Measurements from ENCODE around the gene CORO6. TPM values are rescaled to one million over a fixed set of nuclear protein-coding genes. Genes with fewer than 3 reads are reported as not detected.

The CORO6 gene
- total RNA-seq, 4 donors from 2014 or later: 2.0 to 39.9 (median 6.5) TPM

DNA sequence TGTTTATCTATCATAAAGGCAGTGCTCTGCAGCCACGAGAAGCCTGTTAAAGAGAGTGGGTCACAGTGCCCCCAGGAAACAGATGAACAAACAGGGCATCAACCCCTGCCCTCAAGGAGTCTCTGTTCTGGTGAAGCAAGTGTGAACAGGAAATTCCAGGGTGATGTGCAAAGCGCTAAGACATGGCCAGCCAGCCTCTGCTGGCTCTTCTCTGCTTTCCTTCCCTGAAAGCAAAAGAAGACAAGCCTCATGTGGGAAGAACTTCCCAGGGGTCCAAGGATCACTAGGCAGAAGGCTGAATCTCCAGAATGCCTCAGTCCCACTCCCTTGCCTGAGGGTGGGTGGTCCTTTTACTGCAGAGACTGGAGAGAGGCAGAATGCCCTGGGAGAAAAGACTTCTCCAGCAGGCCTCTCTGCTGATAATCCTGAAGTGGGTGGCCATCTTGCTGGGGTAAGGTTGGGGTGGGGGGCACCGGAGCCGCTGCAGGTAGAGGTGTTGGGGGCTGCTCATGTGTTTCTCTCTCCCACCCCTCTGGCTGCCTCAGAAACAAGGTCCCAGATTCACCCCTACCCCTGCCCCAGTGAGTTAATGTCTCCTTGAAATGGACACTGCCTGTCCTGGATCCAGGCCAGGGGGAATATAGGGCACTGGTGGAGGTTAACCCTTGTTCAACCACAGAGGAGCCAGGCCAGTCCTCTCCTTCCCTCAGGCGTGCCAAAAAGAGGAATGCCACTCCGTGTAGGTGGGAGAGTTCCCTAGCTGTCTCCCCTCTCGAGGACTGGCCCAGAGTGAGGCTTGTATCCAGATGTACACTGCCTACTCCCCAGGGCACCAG lies 27.4 kb downstream of the CORO6 start:
- Histone ChIP-seq H3K36me3 (no peaks in the 10 kb centered on the region), H3K4me3 (no peak overlapping the region), H3K9me3 (no peaks in the 10 kb centered on the region), H3K27me3 (no peaks in the 10 kb centered on the region), H3K4me1 (peaks cover 32 to 70% (median 39%) of the 10 kb centered on the region in 3 donors), H3K27ac (no peak overlapping the region)
- WGBS, 2 donors: 72 to 91% methylated on average over 3 to 6 of the region's 7 CpGs
- TF ChIP-seq POLR2A (IDR thresholded peaks at IDR 0.05): no peak
- TF ChIP-seq, protein P1, sequence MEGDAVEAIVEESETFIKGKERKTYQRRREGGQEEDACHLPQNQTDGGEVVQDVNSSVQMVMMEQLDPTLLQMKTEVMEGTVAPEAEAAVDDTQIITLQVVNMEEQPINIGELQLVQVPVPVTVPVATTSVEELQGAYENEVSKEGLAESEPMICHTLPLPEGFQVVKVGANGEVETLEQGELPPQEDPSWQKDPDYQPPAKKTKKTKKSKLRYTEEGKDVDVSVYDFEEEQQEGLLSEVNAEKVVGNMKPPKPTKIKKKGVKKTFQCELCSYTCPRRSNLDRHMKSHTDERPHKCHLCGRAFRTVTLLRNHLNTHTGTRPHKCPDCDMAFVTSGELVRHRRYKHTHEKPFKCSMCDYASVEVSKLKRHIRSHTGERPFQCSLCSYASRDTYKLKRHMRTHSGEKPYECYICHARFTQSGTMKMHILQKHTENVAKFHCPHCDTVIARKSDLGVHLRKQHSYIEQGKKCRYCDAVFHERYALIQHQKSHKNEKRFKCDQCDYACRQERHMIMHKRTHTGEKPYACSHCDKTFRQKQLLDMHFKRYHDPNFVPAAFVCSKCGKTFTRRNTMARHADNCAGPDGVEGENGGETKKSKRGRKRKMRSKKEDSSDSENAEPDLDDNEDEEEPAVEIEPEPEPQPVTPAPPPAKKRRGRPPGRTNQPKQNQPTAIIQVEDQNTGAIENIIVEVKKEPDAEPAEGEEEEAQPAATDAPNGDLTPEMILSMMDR (IDR thresholded peaks at IDR 0.05): no peak
- DNase-seq: no peak
- intact Hi-C loops (cut with DNase I): no loop called here

DNA sequence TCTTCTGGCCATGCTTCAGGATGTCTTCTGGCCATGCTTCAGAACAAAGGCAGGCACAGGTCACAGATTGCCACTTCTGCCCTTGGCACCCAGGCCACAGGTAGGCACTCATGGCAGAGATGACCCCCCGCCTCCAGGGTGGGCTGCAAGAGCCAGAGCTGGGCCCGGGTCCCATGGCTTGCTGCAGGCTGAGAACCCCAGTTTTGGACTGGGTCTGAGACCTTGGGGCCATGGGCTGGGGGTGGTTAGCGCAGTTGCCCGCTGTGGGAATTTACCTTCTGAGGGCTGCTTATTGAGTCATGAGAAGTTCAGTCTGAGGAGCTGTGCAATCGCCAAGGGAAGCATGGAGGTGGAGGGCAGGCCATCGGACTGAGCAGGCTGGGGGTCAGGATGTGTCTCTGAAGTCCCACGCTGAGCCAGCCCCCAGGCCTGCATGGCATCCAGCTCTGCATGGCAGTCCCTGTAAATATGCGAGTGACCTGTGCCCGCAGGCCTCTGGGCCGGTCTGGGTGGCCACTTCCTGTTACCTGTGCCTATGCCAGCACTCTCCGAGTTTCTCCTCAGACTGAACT lies 28.1 kb downstream of the CORO6 start:
- H3K36me3 ChIP-seq: no peaks in the 10 kb centered on the region
- H3K27ac ChIP-seq: no peak overlapping the region
- peak overlapping the region in 1 of 4 donors; percentile 74 for H3K4me3 ChIP-seq
- 82 to 83% methylated on average over 4 to 10 of the region's 11 CpGs for WGBS, 2 donors
- no peak for TF ChIP-seq POLR2A (IDR thresholded peaks at IDR 0.05)
- TF ChIP-seq, protein P1 (IDR thresholded peaks at IDR 0.05): no peak
- DNase-seq: no peak
- intact Hi-C loops (cut with DNase I): no loop called here
- no peaks in the 10 kb centered on the region for H3K27me3 ChIP-seq
- H3K4me1 ChIP-seq: peaks cover 37 to 77% (median 46%) of the 10 kb centered on the region in 3 donors
- no peaks in the 10 kb centered on the region for H3K9me3 ChIP-seq

DNA sequence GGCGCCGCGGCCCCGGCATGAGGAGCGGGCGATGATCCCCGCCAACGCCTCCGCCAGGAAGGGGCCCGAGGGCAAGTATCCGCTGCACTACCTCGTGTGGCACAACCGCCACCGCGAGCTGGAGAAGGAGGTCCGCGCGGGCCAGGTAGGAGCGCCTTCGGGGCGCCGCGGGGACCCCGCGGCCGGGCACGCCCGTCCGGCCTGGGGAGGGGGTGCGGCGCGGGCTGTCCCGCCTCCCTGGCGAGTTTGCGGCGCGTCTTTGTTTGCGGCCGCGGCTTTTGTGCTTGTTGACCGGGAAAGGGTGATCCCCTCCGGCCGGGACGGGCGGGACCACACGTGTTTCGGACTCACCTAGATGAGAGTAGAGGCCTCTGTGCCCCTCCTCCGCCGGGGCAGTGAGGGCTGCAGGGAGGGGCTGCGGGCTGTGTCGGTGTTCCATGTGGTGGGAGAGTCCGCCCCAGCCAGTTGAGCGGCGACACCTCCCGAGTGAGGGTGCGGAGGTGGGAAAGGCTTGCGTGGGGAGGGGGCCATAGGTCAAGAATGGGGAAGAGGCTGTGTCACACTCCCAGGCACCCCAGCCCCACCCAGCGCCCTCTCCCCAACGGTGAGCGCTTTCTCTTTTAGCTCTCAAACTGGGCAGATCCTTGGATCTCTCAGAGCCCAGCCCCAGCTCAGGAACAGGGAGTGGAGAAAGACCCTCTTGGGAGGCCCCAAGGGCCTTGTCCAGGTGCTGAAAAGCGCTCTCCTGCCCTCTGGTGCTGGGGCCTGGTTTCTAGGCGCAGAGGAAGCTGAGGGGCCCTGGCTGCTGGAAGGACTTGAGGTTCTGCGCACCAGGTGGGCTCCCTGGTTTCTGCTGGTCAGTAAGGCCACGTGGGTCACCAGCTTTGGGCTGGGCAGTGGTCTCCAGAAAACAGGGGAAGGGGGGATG lies 28.9 kb downstream of the CORO6 start:
- 10 to 26% methylated on average over 8 to 11 of the region's 64 CpGs for WGBS, 2 donors
- TF ChIP-seq POLR2A (IDR thresholded peaks at IDR 0.05): no peak
- TF ChIP-seq, protein P1 (IDR thresholded peaks at IDR 0.05): peak in 2 of 6 experiments; percentile 17 to 27
- peaks cover 37 to 78% (median 46%) of the 10 kb centered on the region in 3 donors for H3K4me1 ChIP-seq
- H3K27me3 ChIP-seq: no peaks in the 10 kb centered on the region
- H3K9me3 ChIP-seq: no peaks in the 10 kb centered on the region
- DNase-seq: no peak
- peak overlapping the region; percentile 51 to 85 (median 66) for H3K4me3 ChIP-seq
- peak overlapping the region in 3 of 4 donors; percentile 32 to 59 (median 55) for H3K27ac ChIP-seq
- H3K36me3 ChIP-seq: no peaks in the 10 kb centered on the region
- intact Hi-C loops (cut with DNase I): no loop called here

DNA sequence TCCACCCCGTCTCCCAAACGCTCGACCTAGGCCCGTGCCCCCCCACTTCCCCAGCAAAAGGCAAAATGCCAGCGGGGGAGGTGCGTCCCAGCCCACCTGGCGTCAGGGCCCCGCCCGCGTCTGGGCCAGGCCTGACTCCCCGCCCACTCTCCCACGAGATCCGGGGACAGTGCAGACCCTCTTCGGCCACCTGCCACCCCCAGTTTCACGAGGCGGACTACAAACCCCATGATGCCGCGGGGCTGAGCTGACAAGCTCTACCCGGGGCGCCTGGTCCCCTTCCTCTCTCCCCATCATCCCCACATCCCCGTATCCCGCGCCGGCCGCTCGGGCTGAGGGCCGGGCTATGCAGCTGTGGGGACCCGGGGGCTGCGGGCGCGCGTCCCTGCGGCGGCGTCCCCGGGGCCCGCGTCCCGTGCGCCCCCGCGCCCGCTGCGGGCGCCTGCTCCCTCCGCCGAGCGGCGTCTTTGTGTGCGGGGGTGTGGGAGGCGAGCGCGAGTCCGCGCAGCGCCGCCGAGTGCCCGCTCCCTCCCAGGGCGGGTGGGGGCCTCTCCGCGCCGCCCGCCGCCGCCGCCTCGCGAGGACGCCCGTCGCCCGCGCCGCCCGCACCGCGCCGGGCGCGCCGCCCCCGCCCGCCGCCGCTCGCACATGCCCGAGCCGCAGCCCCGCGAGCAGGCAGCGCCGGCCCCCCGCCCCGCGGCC lies 29.7 kb downstream of the CORO6 start, which contains the start of gene ANKRD13B:
Gene ANKRD13B (plus strand): TSS at position 283 of the 702 bp plus-strand sequence. CDS start 490 bp downstream, outside the sequence.
- Histone ChIP-seq H3K27me3 (no peaks in the 10 kb centered on the region), H3K27ac (peak within 1 kb of the TSS; percentile 91 to 95 (median 92)), H3K4me3 (peak within 1 kb of the TSS; percentile 51 to 91 (median 66)), H3K9me3 (no peaks in the 10 kb centered on the region), H3K4me1 (peaks cover 41 to 87% (median 53%) of the 10 kb centered on the region in 3 donors), H3K36me3 (no peaks in the 10 kb centered on the region)
- 3 to 7% methylated on average over 3 to 11 of the region's 96 CpGs for WGBS, 2 donors
- TF ChIP-seq POLR2A (IDR thresholded peaks at IDR 0.05): no peak
- TF ChIP-seq, protein P1 (IDR thresholded peaks at IDR 0.05): no peak
- intact Hi-C loops (cut with DNase I): no loop called here
- DNase-seq: no peak
